SK-N-SH (cell line): ENCODE measurements around the gene APOL4. TPM values are rescaled to one million over a fixed set of nuclear protein-coding genes. Genes with fewer than 3 reads are reported as not detected.

ENCODE experiments used
- CTCF ChIA-PET: fragments of 300-600, 350-600 bp; formaldehyde crosslinking; extraction: SDS; loops from one replicate; lab custom pipeline; 2021; lab: Yijun Ruan, JAX
- POLR2A ChIA-PET: fragments of 350-600 bp; sonication (Branson Sonifier 250); formaldehyde crosslinking; extraction: SDS; loops from one replicate; lab custom pipeline; 2020; ENCODE audit warnings: antibody characterized with exemption, inconsistent platforms; lab: Yijun Ruan, JAX
- DNase-seq: peaks from one replicate; pipeline ENCODE4 v3.0.0; 2012
- H2AFZ ChIP-seq: fragments of 200-600 bp; sonication (generic); 2 replicates; pipeline ENCODE4 v1.8.1; 2016; ENCODE audit warnings: antibody characterized with exemption, mild to moderate bottlenecking, low read depth
- H3F3A ChIP-seq: fragments of 200-600 bp; sonication (generic); replicated peaks from 2 replicates; pipeline ENCODE3; 2016; ENCODE audit warnings: antibody characterized with exemption, mild to moderate bottlenecking; ENCODE audit not compliant: insufficient read depth
- H3K27ac ChIP-seq, 2 experiments: fragments of 200-500 bp in 1 of 2; fragments of 200-600 bp in 1 of 2; sonication (Bioruptor generic) in 1 of 2; sonication (generic), shearing (Covaris generic) in 1 of 2; 2 replicates each; pipeline versions ENCODE4 v1.5.1 to v1.6.1; 2014 to 2016; ENCODE audit warnings: low read depth in 2 of 2, inconsistent platforms in 1 of 2, low read length in 1 of 2, mild to moderate bottlenecking in 1 of 2, mixed read lengths in 1 of 2
- H3K27me3 ChIP-seq: fragments of 200-600 bp; sonication (generic), shearing (Covaris generic); 2 replicates; pipeline ENCODE4 v1.6.1; 2016; ENCODE audit warnings: mixed run types; ENCODE audit not compliant: insufficient read depth
- H3K36me3 ChIP-seq, 2 experiments: fragments of 200-500 bp in 1 of 2; fragments of 200-600 bp in 1 of 2; sonication (Bioruptor generic) in 1 of 2; sonication (generic) in 1 of 2; replicated peaks in 1 of 2; 2 replicates each; pipeline versions ENCODE3 to v1.5.1; 2014 to 2016; ENCODE audit warnings: low read length in 1 of 2, mild to moderate bottlenecking in 1 of 2; ENCODE audit not compliant: insufficient read depth in 2 of 2, control insufficient read depth in 1 of 2
- H3K4me1 ChIP-seq, 2 experiments: fragments of 200-500 bp in 1 of 2; fragments of 200-600 bp in 1 of 2; sonication (Bioruptor generic) in 1 of 2; sonication (generic), shearing (Covaris generic) in 1 of 2; 2 replicates each; pipeline versions ENCODE4 v1.5.1 to v1.6.1; 2014 to 2016; ENCODE audit warnings: low read depth in 1 of 2, low read length in 1 of 2, mixed run types in 1 of 2; ENCODE audit not compliant: insufficient read depth in 2 of 2, control insufficient read depth in 1 of 2
- H3K4me2 ChIP-seq: fragments of 200-600 bp; sonication (generic), shearing (Covaris generic); 2 replicates; pipeline ENCODE4 v1.6.1; 2017; ENCODE audit warnings: mixed run types
- H3K4me3 ChIP-seq, 2 experiments: fragments of 200-500 bp in 1 of 2; fragments of 200-600 bp in 1 of 2; sonication (Bioruptor generic) in 1 of 2; sonication (generic), shearing (Covaris generic) in 1 of 2; 2 replicates each; pipeline versions ENCODE4 v1.5.1 to v1.8.1; 2014 to 2016; ENCODE audit warnings: low read depth in 2 of 2, inconsistent platforms in 1 of 2, low read length in 1 of 2, mild to moderate bottlenecking in 1 of 2, mixed read lengths in 1 of 2, moderate library complexity in 1 of 2
- H3K79me2 ChIP-seq: fragments of 200-600 bp; sonication (generic); 2 replicates; pipeline ENCODE4 v1.8.1; 2017; ENCODE audit warnings: mild to moderate bottlenecking; ENCODE audit not compliant: insufficient read depth
- H3K9ac ChIP-seq: fragments of 200-600 bp; sonication (generic); 2 replicates; pipeline ENCODE4 v1.6.1; 2017; ENCODE audit warnings: mixed run types
- H3K9me2 ChIP-seq: fragments of 200-600 bp; sonication (generic); 2 replicates; pipeline ENCODE4 v1.6.1; 2017; ENCODE audit warnings: mixed run types
- H3K9me3 ChIP-seq: fragments of 200-600 bp; sonication (generic); 2 replicates; pipeline ENCODE4 v1.6.1; 2017; ENCODE audit warnings: mixed run types, mild to moderate bottlenecking, moderate library complexity
- H4K20me1 ChIP-seq: fragments of 200-600 bp; sonication (generic); 2 replicates; pipeline ENCODE4 v1.6.1; 2017; ENCODE audit warnings: mild to moderate bottlenecking, mixed run types; ENCODE audit not compliant: insufficient read depth
- CHD2 ChIP-seq: fragments of 150-350 bp; IDR thresholded peaks from 2 replicates; pipeline ENCODE4 v1.6.1; 2018; ENCODE audit warnings: low read length; ENCODE audit not compliant: partially characterized antibody
- ELF1 ChIP-seq: IDR thresholded peaks from 2 replicates; pipeline ENCODE4 v1.4.0; 2012
- EZH2phosphoT487 ChIP-seq: fragments of 200-600 bp; sonication (generic); IDR thresholded peaks from 2 replicates; pipeline ENCODE4 v1.6.1; 2017; ENCODE audit warnings: low read depth, mixed run types, mild to moderate bottlenecking, antibody characterized with exemption, moderate library complexity, borderline replicate concordance
- FOXM1 ChIP-seq: IDR thresholded peaks from 2 replicates; pipeline ENCODE4 v1.4.0; 2012; ENCODE audit warnings: low read depth, mild to moderate bottlenecking
- GATA2 ChIP-seq: sonication (generic); formaldehyde crosslinking; IDR thresholded peaks from 2 replicates; pipeline ENCODE4 v1.5.0; 2020; ENCODE audit warnings: mild to moderate bottlenecking, missing genetic modification reagents
- IRF3 ChIP-seq: fragments of 150-350 bp; IDR thresholded peaks from 2 replicates; pipeline ENCODE4 v1.6.1; 2016; ENCODE audit warnings: mild to moderate bottlenecking, low read depth, low read length
- NFIC ChIP-seq: IDR thresholded peaks from 2 replicates; pipeline ENCODE4 v1.4.0; 2012; ENCODE audit warnings: borderline replicate concordance
- NRF1 ChIP-seq: IDR thresholded peaks from 2 replicates; pipeline ENCODE4 v1.6.1; 2012; ENCODE audit warnings: low read depth, mild to moderate bottlenecking, low read length
- POLR2AphosphoS5 ChIP-seq: IDR thresholded peaks from 2 replicates; pipeline ENCODE4 v1.6.1; 2012; ENCODE audit warnings: low read depth, low read length
- RAD21 ChIP-seq: IDR thresholded peaks from 2 replicates; pipeline ENCODE4 v1.6.1; 2012; ENCODE audit warnings: mild to moderate bottlenecking, low read length
- RFX5 ChIP-seq: IDR thresholded peaks from 2 replicates; pipeline ENCODE4 v1.6.1; 2012; ENCODE audit warnings: mild to moderate bottlenecking, improper control_type of control experiment, low read length
- SIN3A ChIP-seq: IDR thresholded peaks from 2 replicates; pipeline ENCODE4 v1.6.1; 2012; ENCODE audit warnings: low read depth, mild to moderate bottlenecking, low read length, moderate library complexity, borderline replicate concordance
- SMC3 ChIP-seq: IDR thresholded peaks from 2 replicates; pipeline ENCODE4 v1.6.1; 2012; ENCODE audit warnings: low read depth, low read length, improper control_type of control experiment
- TCF12 ChIP-seq: IDR thresholded peaks from 2 replicates; pipeline ENCODE4 v1.4.0; 2012
- TEAD4 ChIP-seq: IDR thresholded peaks from 2 replicates; pipeline ENCODE4 v1.4.0; 2012; ENCODE audit warnings: mild to moderate bottlenecking, borderline replicate concordance; ENCODE audit not compliant: insufficient read depth
- YY1 ChIP-seq: IDR thresholded peaks from 2 replicates; pipeline ENCODE4 v1.4.0; 2012; ENCODE audit warnings: low read depth, mild to moderate bottlenecking
- WGBS: methylation state at CpG from one replicate; pipeline ENCODE4 v1.1.6; 2017; ENCODE audit warnings: low lambda C conversion rate; 5-methylcytosine and 5-hydroxymethylcytosine counted together
- polyA plus RNA-seq, 3 experiments: library from polyadenylated mRNA; depleted of rRNA; stranded (reverse); fragments of >200 nt; gene quantifications; 2 replicates each; pipeline ENCODE4 v1.2.3, GENCODE V29; 2012
- TF ChIP-seq, protein P1 (sequence below): fragments of 150-350 bp; IDR thresholded peaks from 2 replicates; pipeline ENCODE4 v1.6.1; 2017; ENCODE audit warnings: antibody characterized with exemption, low read length, low read depth, borderline replicate concordance
- TF ChIP-seq, protein P2 (sequence below): IDR thresholded peaks from 2 replicates; pipeline ENCODE4 v1.4.0; 2012; ENCODE audit warnings: low read depth, borderline replicate concordance

The APOL4 gene
- polyA plus RNA-seq, 1 of the 3 experiments (the other 2 are of a cell fraction): 0.08 TPM

DNA sequence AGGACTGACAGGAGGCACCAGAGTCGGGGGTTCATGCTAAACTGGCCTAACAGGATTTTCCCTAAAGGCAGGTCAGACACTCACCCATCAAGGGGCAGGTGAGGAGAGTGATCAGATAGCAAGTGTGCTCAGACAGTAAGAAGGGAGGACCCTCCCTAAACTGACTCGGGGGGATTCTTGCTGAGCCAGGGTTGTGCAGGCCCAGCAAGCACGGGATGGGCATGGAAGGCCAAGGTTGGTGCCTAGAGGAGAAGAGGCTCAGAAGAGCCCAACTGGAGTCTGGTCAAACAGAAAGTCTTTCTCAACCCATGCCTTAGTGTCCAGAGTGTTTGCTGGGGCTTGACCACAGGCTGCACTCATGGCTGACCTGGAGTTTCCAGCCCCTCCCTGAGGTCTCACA lies 45.1 kb upstream of the APOL4 start (continued):
- TF ChIP-seq SIN3A: no peak

DNA sequence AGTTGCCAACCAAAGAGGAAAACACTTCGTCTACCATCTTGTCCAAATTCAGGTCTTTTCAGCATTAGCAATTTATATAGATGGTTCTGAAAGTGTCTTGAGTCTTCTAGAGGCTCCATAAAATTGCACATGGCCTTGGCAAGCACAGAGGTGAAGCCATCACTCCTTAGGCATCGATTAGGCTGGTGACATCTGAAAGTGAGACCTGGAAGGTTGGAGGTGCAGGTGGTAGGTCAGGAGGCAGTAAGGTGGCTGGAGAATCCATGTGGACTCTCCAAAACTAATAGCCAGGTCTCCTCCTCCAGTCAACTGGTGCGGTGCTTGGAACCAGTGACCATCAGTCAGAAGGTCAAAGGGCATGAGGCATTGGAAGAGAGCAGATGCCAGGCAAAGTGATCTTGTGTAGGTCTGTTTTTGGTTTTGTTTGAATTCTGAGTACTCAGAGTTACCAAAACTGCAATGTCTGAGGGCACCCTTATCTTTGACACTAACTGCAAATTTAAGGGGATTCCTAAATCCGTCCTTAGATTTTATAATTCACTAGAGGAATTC lies 44.3 kb upstream of the APOL4 start:
- H3K79me2 ChIP-seq: no peaks in the 10 kb centered on the region
- no peak overlapping the region for H3K27ac ChIP-seq
- no peaks in the 10 kb centered on the region for H3F3A ChIP-seq
- ChIA-PET POLR2A (no interaction called here), CTCF (no interaction called here)
- H3K27me3 ChIP-seq: no peaks in the 10 kb centered on the region
- H3K36me3 ChIP-seq: no peaks in the 10 kb centered on the region
- no peak overlapping the region for H2AFZ ChIP-seq
- H3K9ac ChIP-seq: no peak overlapping the region
- no peak overlapping the region for H3K4me3 ChIP-seq
- no peaks in the 10 kb centered on the region; a peak in 1 of 4 replicates for H3K4me1 ChIP-seq
- no peak for DNase-seq
- H3K4me2 ChIP-seq: no peak overlapping the region
- 61% methylated on average over 4 of the region's 4 CpGs for WGBS
- no peaks in the 10 kb centered on the region for H4K20me1 ChIP-seq
- H3K9me2 ChIP-seq: no peaks in the 10 kb centered on the region
- H3K9me3 ChIP-seq: no peaks in the 10 kb centered on the region
- TF ChIP-seq TEAD4 (no peak), CHD2 (no peak), RFX5 (no peak), NRF1 (no peak), POLR2AphosphoS5 (no peak), FOXM1 (no peak), TCF12 (no peak)
- TF ChIP-seq, protein P1, sequence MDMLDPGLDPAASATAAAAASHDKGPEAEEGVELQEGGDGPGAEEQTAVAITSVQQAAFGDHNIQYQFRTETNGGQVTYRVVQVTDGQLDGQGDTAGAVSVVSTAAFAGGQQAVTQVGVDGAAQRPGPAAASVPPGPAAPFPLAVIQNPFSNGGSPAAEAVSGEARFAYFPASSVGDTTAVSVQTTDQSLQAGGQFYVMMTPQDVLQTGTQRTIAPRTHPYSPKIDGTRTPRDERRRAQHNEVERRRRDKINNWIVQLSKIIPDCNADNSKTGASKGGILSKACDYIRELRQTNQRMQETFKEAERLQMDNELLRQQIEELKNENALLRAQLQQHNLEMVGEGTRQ: no peak

DNA sequence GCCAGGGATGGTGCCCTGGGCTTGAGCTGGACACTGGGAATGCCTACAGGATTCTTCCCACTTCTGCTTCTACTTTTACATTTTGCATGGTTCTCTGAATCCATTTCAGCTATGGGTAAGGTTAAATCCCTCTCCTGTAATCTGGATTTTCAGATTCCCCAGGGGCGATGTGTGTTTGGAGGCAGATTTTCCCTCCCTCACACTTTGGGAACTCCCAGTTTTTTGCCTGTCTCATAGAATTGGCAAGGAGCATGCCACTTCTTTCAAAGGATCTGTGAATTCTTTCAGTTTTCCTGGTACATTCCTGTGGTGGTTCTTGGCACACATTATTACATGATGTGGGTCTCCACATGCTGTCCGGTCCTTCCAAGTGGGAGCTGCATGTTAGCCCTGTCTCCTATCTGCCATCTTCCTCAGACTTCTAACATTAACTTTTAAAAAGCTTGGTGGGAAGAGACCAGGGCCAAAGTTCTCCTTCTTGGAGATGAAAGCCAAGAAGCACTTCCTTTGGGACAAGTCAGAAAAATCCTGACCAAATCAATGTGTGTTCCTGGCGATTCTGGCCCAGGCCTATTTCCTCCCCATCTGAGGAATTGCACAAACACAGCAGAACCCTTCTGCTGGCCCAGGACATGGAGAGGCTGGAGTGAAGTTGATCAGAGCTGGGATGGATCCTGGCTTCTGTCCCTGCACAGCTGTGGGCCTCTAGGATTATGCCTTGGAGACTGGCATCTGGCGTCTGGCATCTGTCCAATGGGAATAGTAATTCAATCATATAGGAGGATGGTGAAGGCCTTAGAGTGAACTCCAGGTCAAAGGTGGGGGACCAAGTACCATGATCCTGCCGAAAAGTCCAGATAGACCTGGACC lies 43.1 kb upstream of the APOL4 start:
- H2AFZ ChIP-seq: no peak overlapping the region
- 77% methylated on average over 5 of the region's 5 CpGs for WGBS
- no peaks in the 10 kb centered on the region for H4K20me1 ChIP-seq
- H3K4me3 ChIP-seq: no peak overlapping the region
- no peaks in the 10 kb centered on the region for H3K9me2 ChIP-seq
- POLR2A ChIA-PET: no interaction called here
- H3K9ac ChIP-seq: no peak overlapping the region
- H3K79me2 ChIP-seq: no peaks in the 10 kb centered on the region
- H3K36me3 ChIP-seq: no peaks in the 10 kb centered on the region
- H3F3A ChIP-seq: no peaks in the 10 kb centered on the region
- no peak for DNase-seq
- H3K4me1 ChIP-seq: peaks cover 0 to 2% of the 10 kb centered on the region in 2 experiments; a peak in 1 of 4 replicates
- no peaks in the 10 kb centered on the region for H3K27me3 ChIP-seq
- no peak overlapping the region for H3K4me2 ChIP-seq
- CTCF ChIA-PET: interaction anchor here (0.7 to 1.5 kb wide), 5 partner anchors 17 to 191 kb away, joined by 3 to 6 read pairs (median 4); no protein-coding TSS in a partner anchor
- H3K27ac ChIP-seq: no peak overlapping the region
- no peaks in the 10 kb centered on the region for H3K9me3 ChIP-seq
- TF ChIP-seq SMC3: no peak
- TF ChIP-seq POLR2AphosphoS5: no peak
- TF ChIP-seq IRF3: no peak
- no peak for TF ChIP-seq NFIC
- TF ChIP-seq RAD21: no peak
- TF ChIP-seq GATA2: no peak
- no peak for TF ChIP-seq ELF1
- TF ChIP-seq SIN3A: no peak
- no peak for TF ChIP-seq YY1
- no peak for TF ChIP-seq EZH2phosphoT487
- TF ChIP-seq, protein P2, sequence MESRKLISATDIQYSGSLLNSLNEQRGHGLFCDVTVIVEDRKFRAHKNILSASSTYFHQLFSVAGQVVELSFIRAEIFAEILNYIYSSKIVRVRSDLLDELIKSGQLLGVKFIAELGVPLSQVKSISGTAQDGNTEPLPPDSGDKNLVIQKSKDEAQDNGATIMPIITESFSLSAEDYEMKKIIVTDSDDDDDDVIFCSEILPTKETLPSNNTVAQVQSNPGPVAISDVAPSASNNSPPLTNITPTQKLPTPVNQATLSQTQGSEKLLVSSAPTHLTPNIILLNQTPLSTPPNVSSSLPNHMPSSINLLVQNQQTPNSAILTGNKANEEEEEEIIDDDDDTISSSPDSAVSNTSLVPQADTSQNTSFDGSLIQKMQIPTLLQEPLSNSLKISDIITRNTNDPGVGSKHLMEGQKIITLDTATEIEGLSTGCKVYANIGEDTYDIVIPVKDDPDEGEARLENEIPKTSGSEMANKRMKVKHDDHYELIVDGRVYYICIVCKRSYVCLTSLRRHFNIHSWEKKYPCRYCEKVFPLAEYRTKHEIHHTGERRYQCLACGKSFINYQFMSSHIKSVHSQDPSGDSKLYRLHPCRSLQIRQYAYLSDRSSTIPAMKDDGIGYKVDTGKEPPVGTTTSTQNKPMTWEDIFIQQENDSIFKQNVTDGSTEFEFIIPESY: no peak
- TF ChIP-seq, protein P1: no peak
- no peak for TF ChIP-seq RFX5
